T-helper 1 cell treated with Interleukin-12 subunit alpha and Interleukin-12 subunit beta and Interleukin-4 antibody, amounts not matched to agents 30 ng/mL and 1 ng/mL, for 36 hours (primary cell): ENCODE results near the gene BTBD10. TPM values are rescaled to one million over a fixed set of nuclear protein-coding genes. Genes with fewer than 3 reads are reported as not detected.
"Not testable (repeated sequence)": the region's sequence is repeated elsewhere in the genome, so short reads cannot be mapped to it uniquely, and the experiment has no call there.

Experiments used
- intact Hi-C: fragments of 100-400 bp; cut with micrococcal nuclease; formaldehyde crosslinking; loops from one replicate; pipeline ENCODE4 v1.15.1; 2024
- total RNA-seq: library from RNA; stranded (reverse); gene quantifications from 2 replicates; pipeline ENCODE4 v1.2.3, GENCODE V29; 2022

The BTBD10 gene
- total RNA-seq, 1 donor from 2014 or later = 29.5 TPM

DNA sequence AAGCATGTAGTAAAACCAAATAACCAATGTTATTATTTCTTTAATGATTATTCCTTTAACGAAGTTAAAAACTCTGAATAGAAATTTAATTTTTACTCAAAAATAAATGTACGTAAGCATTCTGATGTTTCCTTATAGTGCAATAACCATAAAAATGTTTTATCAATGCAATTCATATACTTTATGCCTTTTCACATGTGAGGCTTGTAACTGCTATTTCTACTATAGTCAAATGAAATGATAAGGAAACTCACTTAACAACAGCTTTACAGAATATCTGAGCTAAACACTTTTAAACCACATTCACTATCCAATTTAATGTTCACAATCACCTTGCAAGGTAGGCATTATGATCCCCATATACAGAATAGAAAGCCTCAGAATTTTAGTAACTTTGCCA lies 17.4 kb downstream of the BTBD10 start:
- intact Hi-C loops = no loop called here

DNA sequence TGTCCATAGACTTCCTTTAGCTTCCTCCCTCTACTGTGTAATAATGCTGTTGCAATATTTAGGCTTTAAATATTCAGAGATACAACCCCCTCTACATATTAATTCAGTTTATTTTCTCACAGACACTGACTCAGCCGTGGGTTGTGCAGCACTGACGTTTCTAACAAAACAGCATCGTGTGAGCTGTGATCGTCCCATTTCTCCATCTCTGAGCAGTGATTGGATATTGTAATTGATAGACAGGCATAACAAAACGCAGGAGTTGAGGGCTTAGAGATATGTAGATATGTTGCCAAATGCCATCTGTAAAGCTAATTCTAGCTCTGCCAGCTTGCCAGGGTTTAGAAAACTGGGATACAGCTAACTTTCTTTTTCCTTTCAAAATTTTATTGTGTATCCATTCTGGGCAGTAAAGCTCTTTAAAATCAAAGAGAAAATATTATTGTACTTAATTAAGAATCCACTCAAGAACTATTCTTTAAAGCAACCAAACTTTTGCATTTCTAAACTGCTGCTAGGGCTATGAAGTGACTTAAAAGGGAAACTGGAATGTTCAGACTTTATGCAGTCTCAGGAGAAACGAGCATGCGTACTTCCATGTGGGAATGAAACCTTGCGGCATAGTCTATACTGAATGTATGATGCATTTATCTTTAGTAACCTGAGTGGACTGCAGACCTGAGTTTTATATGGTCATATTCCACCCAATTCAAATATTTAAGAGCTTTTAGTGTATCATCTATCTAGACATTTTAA lies 22.7 kb downstream of the BTBD10 start:
- intact Hi-C loops = no loop called here

DNA sequence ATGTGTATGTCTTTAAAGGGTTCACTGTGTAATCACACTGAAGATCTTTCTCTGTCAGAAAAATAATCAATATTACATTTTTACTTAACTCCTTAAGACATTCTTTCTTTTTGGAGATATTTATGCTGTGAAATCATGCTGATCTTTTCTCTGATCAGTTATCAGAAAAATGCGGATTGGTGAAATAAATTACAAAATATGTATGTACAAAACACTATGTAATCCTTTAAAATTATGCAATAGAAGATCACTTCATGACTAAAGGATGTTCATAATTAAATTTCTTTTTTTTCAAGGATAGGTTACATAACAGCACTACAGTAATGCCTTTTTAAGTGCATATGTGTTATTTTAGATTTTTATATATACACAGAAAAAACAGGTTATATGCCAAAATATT lies 24.7 kb downstream of the BTBD10 start:
- intact Hi-C loops = no loop called here

DNA sequence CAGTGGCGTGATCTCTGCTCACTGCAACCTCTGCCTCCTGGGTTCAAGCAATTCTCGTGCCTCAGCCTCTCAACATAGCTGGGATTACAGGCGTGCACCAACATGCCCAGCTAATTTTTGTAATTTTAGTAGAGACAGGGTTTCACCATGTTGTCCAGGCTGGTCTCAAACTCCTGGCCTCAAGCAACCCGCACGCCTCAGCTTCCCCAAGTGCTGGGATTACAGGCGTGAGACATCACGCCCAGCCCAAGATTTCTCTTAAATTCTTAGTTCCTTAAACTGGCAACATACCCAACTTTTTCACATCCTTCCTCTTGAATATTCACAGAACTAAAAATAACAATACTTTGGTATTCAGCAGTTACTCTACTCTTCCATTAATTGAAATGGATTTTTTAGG lies 26.2 kb downstream of the BTBD10 start:
- intact Hi-C loops = not testable (repeated sequence)

DNA sequence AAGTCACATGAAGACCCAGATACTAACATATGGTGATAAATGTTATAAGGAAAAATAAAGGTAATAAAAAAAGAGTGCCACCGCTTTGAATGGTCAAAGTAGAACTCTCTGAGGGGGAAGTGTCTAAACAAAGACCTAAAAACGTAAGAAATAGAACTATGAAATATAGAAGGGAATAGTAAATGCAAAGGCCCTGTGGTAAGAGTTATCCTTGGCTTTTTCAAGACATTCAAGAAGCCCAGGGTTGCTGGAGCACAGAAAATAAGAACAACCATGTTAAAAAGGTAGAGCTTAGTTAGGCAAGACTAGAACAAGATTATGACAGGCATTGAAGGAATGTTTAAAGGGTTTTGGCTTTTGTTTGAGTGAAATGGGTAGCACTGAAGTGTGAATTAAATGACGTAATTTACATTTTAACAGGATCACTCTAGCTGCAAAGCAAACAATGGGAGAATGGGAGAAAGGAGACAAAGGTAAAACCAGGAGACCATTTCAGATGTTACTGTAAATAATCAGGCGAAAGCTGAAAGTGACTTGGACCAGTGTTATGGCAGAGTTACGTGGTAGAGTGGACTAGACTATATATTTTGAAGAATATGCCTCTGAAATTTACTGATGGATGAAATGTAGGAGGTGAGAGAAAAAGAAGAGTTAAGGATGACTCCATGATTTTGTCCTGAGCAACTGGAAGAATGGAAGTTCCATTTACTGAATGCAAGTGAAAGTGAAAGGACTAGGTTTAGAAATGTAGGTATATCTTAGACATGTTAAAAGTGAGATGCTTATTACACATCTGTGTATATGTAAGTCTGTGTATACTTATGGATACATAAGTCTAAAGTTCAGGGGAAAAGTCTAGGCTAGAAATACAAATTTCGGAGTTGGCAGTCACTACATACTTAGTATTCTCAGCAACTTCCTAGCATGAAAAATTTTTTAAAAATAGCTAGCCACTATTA lies 28.5 kb downstream of the BTBD10 start:
- intact Hi-C loops = no loop called here

DNA sequence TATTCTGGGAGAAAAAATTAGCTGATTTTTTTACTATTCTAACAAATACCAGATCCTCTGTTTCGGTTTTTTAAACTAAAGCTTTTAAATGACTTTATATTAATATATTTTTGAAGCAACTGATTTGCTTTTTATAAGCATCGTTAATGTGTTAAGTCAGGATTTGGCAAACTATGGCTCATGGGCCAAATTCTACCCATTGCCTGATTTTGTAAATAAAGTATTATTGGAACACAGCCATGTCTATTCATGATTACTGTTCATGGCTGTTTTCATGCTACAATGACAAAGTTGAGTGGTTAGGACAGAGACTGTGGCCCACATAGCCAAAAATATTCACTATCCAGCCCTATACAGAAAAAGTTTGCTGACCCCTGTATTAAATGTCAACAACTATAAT lies 29.6 kb downstream of the BTBD10 start:
- intact Hi-C loops = no loop called here

DNA sequence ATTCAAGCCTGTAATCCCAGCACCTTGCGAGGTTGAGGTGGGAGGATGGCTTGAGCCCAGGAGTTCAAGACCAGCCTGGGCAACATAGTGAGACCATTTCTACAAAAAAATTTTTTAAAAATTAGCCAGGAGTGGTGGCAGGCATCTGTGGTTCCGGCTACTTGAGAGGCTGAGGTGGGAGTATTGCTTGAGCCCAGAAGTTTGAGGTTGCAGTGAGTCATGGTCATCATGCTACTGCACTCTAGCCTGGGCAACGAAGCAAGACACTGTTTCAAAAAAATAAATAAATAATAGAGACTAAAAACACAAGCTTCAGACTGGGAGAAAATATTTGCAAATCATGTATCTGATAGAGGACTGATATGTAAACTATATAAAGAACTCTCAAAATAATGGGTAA lies 33.2 kb downstream of the BTBD10 start:
- intact Hi-C loops = no loop called here

DNA sequence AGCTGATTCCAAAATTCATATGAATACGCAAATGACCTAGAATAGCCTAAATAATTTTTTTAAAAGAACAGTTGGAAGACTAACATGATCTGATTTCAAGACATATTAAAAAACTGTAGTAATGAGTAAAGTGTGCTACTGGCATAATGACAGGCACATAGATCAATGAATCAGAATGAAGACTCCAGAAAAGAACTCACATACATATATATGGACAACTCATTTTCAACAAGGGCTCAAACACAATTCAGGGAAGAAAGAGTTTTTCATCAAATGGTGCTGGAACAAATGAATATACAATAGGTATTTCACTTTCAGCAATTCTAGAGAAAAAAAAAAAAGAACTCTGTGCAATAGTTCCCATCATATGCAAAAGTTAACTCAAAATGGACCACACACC lies 33.7 kb downstream of the BTBD10 start:
- intact Hi-C loops = no loop called here

DNA sequence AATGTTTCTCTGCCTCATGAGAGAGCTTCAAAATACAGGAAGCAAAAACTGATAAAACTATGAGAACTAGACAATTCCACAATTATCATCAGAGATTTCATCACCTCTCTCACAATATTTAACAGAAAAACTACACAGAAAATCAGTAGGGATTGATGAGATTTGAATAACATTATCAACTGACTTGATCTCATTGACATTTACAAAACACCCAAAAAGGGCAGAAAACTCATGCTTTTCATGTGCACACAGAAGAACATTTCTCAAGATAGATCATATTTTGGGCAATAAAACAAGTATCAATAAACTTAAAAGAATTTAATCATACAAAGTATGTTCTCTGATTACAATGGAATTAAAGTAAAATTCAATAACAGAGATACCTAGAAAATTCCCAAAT lies 35.6 kb downstream of the BTBD10 start:
- intact Hi-C loops = no loop called here

DNA sequence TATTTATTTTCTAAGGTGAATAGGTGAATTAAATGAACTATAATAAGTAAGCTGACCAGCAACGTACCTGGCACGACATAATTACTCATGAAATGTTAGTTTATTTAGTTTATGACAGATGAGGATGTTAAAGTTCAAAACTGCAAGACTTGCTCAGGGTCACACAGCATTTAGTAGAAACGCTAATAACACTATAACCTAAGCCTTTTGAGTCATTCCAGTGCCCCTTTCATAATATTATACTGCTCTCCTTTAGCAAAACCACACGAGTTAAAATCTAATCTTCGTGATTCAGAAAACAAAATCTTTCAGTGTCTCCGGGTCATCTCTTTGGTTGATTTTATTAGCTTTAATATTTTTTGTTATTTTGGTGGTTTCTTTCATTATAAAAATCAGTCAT lies 39.6 kb downstream of the BTBD10 start:
- intact Hi-C loops = no loop called here

DNA sequence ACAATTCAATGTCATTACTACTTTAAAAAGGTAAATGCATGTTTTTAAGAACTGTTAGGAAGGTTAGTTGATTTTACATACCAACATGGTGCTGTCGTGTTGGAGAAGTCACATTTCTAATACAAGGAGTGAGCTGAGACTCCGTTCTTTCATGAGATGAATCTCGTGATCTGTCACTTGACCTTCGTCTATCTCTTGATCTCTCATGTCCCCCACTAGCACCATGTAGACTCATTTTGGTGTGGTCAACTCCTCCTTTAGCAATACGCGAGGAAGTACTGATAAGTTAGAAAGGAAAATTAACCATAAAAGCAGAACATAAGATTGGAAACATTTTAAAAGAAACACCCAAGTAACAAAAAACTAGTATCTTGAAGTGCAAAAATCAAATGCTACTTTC lies 41.5 kb downstream of the BTBD10 start:
- intact Hi-C loops = no loop called here

DNA sequence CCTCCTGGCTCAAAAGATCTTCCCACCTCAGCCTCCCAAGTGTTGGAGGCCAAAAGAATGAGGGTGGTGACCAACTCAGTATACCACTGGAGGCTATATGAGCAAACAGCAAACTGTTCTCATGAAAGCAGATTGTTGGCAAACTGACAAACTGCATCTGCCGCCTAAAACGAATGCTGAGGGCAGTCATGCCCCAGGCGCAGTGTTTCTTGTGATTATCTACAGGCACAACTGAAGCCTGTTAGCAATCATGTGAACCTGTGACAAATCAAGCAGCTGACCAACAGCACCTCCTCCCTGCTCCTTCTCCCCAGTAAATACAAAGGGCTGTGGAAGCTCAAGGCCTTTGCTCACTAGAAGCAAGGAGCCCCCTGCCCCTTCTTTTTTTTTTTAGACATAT lies 47.8 kb downstream of the BTBD10 start:
- intact Hi-C loops = no loop called here

DNA sequence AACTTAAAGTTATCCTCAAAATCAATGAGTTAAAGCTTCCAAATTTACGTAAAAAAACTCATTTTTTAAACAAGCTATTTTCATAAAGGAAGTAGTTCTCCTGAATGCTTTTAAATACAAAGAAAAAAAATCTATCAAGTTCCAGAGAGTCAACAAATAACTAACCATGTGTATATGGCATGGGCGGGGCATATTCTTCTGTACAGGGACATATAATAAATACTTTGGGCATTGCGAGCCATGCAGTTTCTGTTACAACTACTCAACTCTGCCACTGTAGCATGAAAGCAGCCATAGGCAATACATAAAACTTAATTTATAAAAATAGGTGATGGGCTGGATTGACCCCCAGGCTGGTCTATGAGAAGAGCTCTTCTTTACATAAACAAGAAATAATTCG lies 57.8 kb downstream of the BTBD10 start:
- intact Hi-C loops = no loop called here

DNA sequence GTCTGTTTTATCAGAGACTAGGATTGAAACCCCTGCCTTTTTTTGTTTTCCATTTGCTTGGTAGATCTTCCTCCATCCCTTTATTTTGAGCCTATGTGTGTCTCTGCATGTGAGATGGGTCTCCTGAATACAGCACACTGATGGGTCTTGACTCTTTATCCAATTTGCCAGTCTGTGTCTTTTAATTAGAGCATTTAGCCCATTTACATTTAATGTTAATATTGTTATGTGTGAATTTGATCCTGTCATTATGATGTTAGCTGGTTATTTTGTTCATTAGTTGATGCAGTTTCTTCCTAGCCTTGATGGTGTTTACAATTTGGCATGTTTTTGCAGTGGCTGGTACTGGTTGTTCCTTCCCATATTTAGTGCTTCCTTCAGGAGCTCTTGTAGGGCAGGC lies 64.7 kb downstream of the BTBD10 start:
- intact Hi-C loops = not testable (repeated sequence)

DNA sequence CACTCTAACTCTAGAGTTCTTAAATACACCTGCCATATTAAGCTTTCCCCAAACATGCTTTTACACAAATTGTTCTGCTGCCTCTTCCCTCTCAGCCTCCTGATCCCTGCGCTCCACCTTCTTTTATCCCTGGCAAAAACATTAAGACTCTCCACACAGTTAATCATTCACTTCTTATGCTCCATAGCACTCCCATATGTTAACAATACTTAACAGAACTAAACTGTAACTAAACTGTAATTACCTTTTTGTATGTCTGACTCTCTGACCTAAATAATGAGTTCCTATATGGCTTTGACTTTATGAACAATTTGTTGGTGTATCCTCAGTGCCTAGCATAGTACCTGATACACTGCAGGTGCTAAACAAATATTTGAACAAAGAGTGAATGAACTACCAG lies 71.8 kb downstream of the BTBD10 start:
- intact Hi-C loops = no loop called here

DNA sequence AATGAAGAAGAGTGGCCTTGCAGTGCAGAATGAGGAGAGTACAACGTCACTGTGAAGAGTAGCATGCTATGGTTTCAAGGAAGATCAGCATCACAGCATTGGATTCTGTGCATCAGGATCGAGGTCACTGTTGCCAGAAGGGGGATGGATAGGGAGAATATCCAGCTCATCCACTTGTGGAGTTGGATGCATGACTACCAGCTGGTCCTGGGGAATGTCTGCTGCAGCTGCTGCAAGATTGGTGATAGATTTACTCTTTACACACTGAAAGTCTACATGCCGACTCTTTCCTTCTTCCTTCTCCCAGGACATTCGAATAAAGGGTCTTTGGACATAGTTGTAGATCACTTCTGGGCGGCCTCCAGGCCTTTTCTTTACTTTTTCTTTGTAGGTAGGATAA lies 74.3 kb downstream of the BTBD10 start:
- intact Hi-C loops = no loop called here

DNA sequence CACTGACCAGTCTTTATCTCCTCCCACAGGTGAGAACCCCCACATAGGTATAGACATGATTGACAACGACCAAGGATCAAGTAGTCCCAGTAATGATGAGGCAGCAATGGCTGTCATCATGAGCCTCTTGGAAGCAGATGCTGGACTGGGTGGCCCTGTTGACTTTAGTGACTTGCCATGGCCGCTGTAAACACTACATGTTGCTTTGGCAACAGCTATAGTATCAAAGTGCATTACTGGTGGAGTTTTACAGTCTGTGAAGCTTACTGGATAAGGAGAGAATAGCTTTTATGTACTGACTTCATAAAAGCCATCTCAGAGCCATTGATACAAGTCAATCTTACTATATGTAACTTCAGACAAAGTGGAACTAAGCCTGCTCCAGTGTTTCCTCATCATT lies 76.5 kb downstream of the BTBD10 start:
- intact Hi-C loops = no loop called here

DNA sequence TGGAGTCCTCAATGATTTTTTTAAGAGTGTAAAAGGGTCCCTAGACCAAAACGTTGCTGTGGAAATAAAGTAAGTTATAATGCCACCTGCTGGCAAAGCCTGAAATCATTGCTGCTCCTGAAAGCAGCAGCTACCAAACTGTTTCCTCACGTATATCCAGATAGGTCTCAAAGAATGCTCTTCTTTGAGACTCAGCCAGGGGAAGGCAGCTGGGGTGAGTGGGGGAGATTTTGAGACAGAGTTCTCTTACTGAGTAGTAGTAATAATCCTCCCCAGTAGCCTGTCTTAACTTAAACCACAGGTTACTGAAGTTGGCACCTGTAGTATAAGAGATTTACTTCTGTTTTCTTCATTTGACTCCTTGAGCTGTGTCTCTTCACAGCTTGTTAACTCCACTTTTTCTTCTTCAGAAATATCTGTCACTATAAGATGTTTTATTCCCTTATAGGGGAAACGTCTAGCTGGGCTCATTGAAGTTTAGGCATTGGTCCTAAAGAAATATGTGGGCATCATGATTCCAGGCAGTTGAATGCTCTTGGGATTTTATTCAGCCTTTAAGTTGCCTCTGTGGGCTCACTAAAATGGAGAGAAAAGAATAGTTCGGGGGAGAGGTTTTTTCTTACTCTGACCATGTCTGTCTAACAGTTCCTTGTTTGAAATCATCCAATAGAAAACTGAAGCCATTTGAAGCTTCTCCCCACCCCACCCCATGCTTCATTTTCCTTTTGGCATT lies 77.9 kb downstream of the BTBD10 start:
- intact Hi-C loops = loop anchor here (1.0 kb wide), 3 partner anchors 78 to 202 kb away; partner anchors contain the start of gene BTBD10

DNA sequence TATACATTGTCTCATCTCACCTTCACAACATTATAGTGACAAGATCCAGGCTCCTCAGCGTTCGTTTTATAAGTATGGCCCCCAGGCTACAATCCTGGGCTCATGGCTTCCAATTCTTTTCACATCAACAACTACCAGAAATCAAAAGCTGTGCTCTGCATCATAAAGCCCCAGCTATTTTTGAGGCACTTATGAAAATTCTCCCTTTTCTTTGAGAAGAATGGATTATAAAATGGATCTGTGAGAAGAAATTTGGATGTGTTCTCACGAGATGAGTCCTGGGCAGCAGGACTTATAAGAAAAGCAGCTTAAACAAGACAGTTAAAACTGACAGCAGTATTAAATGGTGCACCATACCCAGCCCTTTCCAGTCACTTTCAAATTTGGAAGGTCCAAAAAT lies 80.3 kb downstream of the BTBD10 start:
- intact Hi-C loops = no loop called here

DNA sequence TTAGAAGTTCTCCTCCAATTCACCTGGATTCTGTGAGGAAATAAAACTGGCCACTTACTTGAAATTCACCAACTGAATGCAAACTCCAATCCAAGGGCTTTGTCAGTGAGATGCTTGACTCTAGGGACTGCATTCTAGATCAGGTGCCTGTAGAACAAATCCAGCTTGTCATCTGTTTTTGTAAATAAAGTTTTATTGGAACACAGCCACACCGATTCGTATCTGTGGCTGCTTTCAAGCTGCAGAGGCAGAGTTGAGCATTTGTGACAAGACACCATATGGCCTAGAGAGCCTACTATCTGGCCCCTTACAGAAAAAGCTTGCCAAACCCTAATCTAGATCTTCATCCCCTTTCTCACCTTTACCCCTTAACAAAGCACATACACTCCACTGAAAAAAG lies 82.3 kb downstream of the BTBD10 start:
- intact Hi-C loops = no loop called here

DNA sequence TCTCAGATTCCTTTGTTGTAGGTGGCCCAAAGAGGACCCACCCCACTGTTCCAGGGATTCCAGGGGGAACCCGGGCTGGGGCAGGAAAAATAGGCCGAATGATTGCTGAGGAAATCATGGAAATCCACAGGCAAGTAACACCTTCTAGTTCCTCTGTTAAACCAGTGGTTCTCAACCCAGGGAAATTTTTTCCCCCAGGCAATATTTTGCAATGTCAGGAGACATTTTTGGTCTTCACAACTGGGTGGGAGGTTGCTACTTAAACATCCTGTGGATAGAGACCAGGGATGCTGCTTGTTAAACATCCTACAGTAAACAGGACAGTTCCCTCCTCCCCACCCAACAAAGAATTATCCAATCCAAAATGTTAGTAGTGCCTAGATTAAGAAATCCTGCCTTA lies 84.7 kb downstream of the BTBD10 start:
- intact Hi-C loops = no loop called here

DNA sequence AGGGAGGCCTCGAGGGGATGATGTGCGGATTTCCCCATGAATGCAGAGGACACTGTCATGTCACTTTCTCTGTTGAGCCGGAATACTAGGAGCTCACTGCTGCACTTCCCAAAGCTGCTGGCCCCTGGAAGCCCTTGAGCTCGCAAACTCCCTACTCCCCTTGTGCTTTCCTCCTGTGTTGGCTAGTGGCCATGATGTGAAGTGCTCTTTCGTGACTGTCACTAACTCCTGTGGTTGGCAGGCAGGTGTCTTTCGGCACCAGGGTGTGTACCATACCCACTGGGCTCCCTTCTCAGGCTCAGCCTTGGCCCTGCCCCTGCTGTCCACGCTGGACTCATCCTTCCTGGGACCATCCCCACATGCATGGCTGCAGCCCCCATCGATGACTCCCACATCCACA lies 86.2 kb downstream of the BTBD10 start:
- intact Hi-C loops = no loop called here
